Left lung (tissue), 10 donors: ENCODE measurements around the gene DCLK2. TPM values are rescaled to one million over a fixed set of nuclear protein-coding genes. Genes with fewer than 3 reads are reported as not detected.

Source experiments
- ATAC-seq: fragments of 200-7000 bp; cut with Tn5 transposase; one replicate; pipeline ENCODE4 v1.9.1; 2020; ENCODE audit warnings: moderate library complexity
- DNase-seq, 4 donors: peaks; one replicate each; pipeline ENCODE4 v3.0.0-alpha.2; 2013 to 2020
- H3K27ac ChIP-seq, 2 donors: fragments of 200-600 bp; sonication (generic) in 1 of 2; one replicate each; pipeline versions ENCODE4 v1.5.0 to v1.8.0; 2020 to 2021
- H3K27me3 ChIP-seq, 2 donors: fragments of 200-600 bp; sonication (generic) in 1 of 2; one replicate each; pipeline versions ENCODE4 v1.5.0 to v1.8.0; 2020 to 2021
- H3K36me3 ChIP-seq, 2 donors: fragments of 200-600 bp; sonication (generic) in 1 of 2; one replicate each; pipeline versions ENCODE4 v1.5.0 to v1.8.0; 2020 to 2021
- H3K4me1 ChIP-seq, 2 donors: fragments of 200-600 bp; one replicate each; pipeline ENCODE4 v1.8.0; 2021
- H3K4me3 ChIP-seq, 2 donors: fragments of 200-600 bp; sonication (generic) in 1 of 2; one replicate each; pipeline versions ENCODE4 v1.5.0 to v1.8.0; 2020 to 2021; ENCODE audit warnings: mild to moderate bottlenecking in 1 of 2
- H3K9me3 ChIP-seq, 2 donors: fragments of 200-600 bp; sonication (generic) in 1 of 2; one replicate each; pipeline versions ENCODE4 v1.5.0 to v1.8.0; 2020 to 2021
- intact Hi-C, 2 donors: fragments of 100-400 bp; cut with DNase I; formaldehyde crosslinking; loops; one replicate each; pipeline versions ENCODE4 v1.11.2 to v1.14.2; 2022
- polyA plus RNA-seq, 6 donors: library from polyadenylated mRNA; unstranded; fragments of 120-200 nt; gene quantifications; one replicate each; pipeline ENCODE4 v1.2.1, GENCODE V29; 2013; ENCODE audit not compliant: insufficient read length in 6 of 6
- total RNA-seq, 2 donors: library from RNA; stranded (reverse); fragmentation: NEBNext Ultra II Directional; extraction: Animal tissue kit (Norgen Biotek cat#: 25700); gene quantifications; one replicate each; pipeline ENCODE4 v1.2.1, GENCODE V29; 2021
- TF ChIP-seq, protein P1 (sequence below), 2 donors: fragments of 200-600 bp; sonication (generic) in 1 of 2; IDR thresholded peaks; one replicate each; pipeline versions ENCODE4 v1.5.0 to v1.8.0; 2021; ENCODE audit warnings: antibody characterized with exemption in 2 of 2
- donor health status: DM: no; HTN: yes; CAD: no.
- donor health status: DM: no; HTN: no; CAD: no.

Gene DCLK2
- total and polyA plus RNA-seq, 8 donors: 2.6 to 12.9 (median 11.5) TPM

DNA sequence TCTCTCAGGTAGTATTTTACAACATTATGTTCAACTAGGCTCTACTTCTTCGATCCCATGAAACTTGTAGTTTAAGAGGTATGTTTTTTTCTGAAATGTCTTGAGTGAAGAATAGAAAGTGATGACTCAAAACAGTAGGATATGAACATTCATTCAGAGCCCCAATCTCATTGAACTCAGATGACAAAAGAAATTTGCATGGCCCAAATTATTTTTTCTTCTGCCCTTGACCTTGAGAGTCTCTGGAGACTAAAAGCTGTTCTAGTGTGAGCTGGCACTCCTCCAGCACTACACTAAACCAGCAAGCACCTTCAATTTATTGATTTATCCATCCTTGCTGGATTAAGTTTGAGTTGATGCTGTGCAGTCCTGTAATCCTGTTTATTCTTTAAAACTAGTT is 4.0 kb downstream of the DCLK2 start:
- Histone ChIP-seq H3K27me3 (peaks cover 0 to 32% of the 10 kb centered on the region in 2 donors), H3K27ac (no peak overlapping the region), H3K36me3 (no peaks in the 10 kb centered on the region), H3K9me3 (no peaks in the 10 kb centered on the region), H3K4me3 (no peak overlapping the region), H3K4me1 (peaks cover 4 to 9% of the 10 kb centered on the region in 2 donors)
- TF ChIP-seq, protein P1, sequence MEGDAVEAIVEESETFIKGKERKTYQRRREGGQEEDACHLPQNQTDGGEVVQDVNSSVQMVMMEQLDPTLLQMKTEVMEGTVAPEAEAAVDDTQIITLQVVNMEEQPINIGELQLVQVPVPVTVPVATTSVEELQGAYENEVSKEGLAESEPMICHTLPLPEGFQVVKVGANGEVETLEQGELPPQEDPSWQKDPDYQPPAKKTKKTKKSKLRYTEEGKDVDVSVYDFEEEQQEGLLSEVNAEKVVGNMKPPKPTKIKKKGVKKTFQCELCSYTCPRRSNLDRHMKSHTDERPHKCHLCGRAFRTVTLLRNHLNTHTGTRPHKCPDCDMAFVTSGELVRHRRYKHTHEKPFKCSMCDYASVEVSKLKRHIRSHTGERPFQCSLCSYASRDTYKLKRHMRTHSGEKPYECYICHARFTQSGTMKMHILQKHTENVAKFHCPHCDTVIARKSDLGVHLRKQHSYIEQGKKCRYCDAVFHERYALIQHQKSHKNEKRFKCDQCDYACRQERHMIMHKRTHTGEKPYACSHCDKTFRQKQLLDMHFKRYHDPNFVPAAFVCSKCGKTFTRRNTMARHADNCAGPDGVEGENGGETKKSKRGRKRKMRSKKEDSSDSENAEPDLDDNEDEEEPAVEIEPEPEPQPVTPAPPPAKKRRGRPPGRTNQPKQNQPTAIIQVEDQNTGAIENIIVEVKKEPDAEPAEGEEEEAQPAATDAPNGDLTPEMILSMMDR (IDR thresholded peaks at IDR 0.05): no peak
- intact Hi-C loops: no loop called here
- ATAC-seq (no peak), DNase-seq (no peak)

DNA sequence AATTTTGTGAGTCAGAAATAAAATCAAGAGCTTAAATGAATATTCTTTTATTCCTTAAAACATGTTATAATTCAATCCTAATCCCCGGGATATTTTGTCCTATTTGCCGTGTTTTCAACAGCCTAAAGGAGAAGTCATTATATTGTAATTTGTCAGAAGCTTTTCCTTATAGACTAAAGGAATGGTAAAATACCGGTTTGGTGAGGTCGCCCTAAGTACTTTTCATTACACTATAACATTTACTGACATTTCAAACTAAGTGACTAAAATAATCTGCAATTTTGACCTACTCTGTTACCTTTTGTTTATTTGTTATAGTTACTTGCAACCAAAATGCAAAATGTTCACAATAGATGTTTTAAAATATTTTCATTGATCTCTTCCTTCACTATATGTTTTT is 8.8 kb downstream of the DCLK2 start:
- no peak overlapping the region for H3K4me3 ChIP-seq
- H3K9me3 ChIP-seq: no peaks in the 10 kb centered on the region
- peak in 2 of 4 donors; percentile 14 to 55 for DNase-seq
- H3K27ac ChIP-seq: no peak overlapping the region
- no peaks in the 10 kb centered on the region for H3K27me3 ChIP-seq
- no peaks in the 10 kb centered on the region for H3K4me1 ChIP-seq
- no peak for ATAC-seq
- TF ChIP-seq, protein P1 (IDR thresholded peaks at IDR 0.05): no peak
- intact Hi-C loops: no loop called here
- no peaks in the 10 kb centered on the region for H3K36me3 ChIP-seq

DNA sequence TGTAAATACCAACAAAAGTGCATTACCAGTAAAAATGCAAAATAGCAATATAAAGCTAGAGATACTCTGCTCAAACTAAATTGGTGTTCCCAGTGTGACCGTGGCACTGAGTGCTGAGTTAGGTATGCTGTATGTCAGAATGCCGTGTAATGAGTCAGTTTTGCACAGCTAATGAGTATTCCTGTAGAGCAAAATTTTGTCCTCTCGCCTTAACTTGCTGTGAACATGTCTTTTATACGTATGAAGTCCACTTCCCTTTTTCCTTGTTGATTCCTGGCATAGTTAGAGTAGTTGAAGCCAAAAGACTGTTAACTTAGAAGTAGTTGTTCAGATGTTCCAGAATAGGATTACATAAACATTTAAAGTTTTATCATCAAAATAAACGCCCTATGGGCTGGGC is 11.5 kb downstream of the DCLK2 start:
- DNase-seq (no peak), ATAC-seq (no peak)
- Histone ChIP-seq H3K4me1 (no peaks in the 10 kb centered on the region), H3K4me3 (no peak overlapping the region), H3K9me3 (no peaks in the 10 kb centered on the region), H3K27me3 (no peaks in the 10 kb centered on the region), H3K27ac (no peak overlapping the region), H3K36me3 (no peaks in the 10 kb centered on the region)
- intact Hi-C loops: no loop called here
- TF ChIP-seq, protein P1 (IDR thresholded peaks at IDR 0.05): no peak

DNA sequence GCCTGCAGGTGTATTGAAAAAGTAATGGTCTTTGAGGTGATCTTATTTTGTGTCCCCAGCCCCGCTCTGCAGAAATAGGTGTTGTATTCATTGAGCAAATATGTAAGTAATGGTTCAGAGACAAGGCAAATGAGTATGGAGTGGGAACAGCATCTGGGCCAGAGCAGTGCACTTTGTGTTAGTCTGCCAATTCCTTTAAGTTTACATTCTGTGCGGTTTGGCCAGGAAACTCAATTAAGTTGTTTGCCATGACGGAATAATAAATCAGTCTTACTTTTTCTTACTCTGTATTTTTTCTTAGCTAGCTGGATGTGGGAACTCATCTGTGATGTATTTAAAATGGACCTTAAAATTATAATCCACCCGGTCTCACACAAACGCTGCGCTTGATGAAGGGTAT is 12.6 kb downstream of the DCLK2 start:
- Histone ChIP-seq H3K27ac (no peak overlapping the region), H3K4me3 (no peak overlapping the region), H3K27me3 (no peaks in the 10 kb centered on the region), H3K36me3 (no peaks in the 10 kb centered on the region), H3K4me1 (no peaks in the 10 kb centered on the region), H3K9me3 (no peaks in the 10 kb centered on the region)
- TF ChIP-seq, protein P1 (IDR thresholded peaks at IDR 0.05): no peak
- intact Hi-C loops: no loop called here
- DNase-seq: no peak
- no peak for ATAC-seq

DNA sequence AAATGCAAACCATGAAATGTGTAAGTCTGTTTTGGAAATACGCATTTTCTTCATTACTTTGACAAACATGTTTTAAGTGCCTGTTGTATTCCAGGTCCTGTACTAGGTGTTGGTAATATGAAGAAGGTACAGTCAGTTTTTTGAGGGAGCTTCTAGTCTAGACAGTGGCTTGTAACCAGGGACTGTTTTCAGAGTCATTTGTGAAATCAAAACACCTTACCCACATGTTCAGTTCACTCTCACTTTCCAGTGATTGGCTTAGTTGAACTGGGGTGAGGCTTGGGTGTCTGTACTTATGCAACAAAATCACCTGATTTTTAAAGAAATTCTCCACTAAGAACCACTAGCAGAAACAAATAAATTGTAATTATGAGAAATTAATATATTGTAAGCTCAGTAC is 16.4 kb downstream of the DCLK2 start:
- Histone ChIP-seq H3K27me3 (no peaks in the 10 kb centered on the region), H3K27ac (no peak overlapping the region), H3K4me1 (no peaks in the 10 kb centered on the region), H3K4me3 (no peak overlapping the region), H3K36me3 (no peaks in the 10 kb centered on the region), H3K9me3 (no peaks in the 10 kb centered on the region)
- DNase-seq (no peak), ATAC-seq (no peak)
- TF ChIP-seq, protein P1 (IDR thresholded peaks at IDR 0.05): no peak
- intact Hi-C loops: no loop called here
